ENCODE data around the gene NT5M.

GRCh38 chr17:17280613-17281549, 22.3 kb upstream of the NT5M start, which contains the start of gene COPS3:
- no peak for TF ChIP-seq POU6F1 (CRISPR knock-in tag; IDR thresholded peaks at IDR 0.05; ENCODE audit: borderline replicate concordance, low read depth)
- no peak for TF ChIP-seq CSDC2 (CRISPR knock-in tag; IDR thresholded peaks at IDR 0.05)
- TF ChIP-seq GLIS3 (CRISPR knock-in tag; IDR thresholded peaks at IDR 0.05) = no peak
- TF ChIP-seq ZNF8 (CRISPR knock-in tag; IDR thresholded peaks at IDR 0.05) = no peak
- TF ChIP-seq CREB5 (CRISPR knock-in tag; IDR thresholded peaks at IDR 0.05; ENCODE audit: low read depth) = no peak
- TF ChIP-seq TSHZ2 (CRISPR knock-in tag; IDR thresholded peaks at IDR 0.05) = no peak
- TF ChIP-seq PATZ1 (CRISPR knock-in tag; IDR thresholded peaks at IDR 0.05; ENCODE audit: borderline replicate concordance) = no peak
- no peak for TF ChIP-seq PPARA (CRISPR knock-in tag; IDR thresholded peaks at IDR 0.05; ENCODE audit: borderline replicate concordance)
- no peak for TF ChIP-seq ZFP3 (CRISPR knock-in tag; IDR thresholded peaks at IDR 0.05)
- no peak for TF ChIP-seq SNAI2 (CRISPR knock-in tag; IDR thresholded peaks at IDR 0.05)
- no peak for TF ChIP-seq ARNTL (CRISPR knock-in tag; IDR thresholded peaks at IDR 0.05; ENCODE audit: borderline replicate concordance, low read depth)
- no peak for TF ChIP-seq TCF4 (CRISPR knock-in tag; IDR thresholded peaks at IDR 0.05; ENCODE audit: borderline replicate concordance)

Measured in SK-N-SH treated with all-trans-retinoic acid at 6 μM for 48 hours (cell line).